OCI-LY1 (cell line): ENCODE results near the gene NTRK3.

Experiments used
- H2AFZ ChIP-seq: fragments of 200-600 bp; sonication (generic), shearing (Covaris generic); 2 replicates; pipeline ENCODE4 v1.6.0; 2014; ENCODE audit warnings: antibody characterized with exemption, mild to moderate bottlenecking, low read length
- H3F3A ChIP-seq: fragments of 200-600 bp; sonication (generic), shearing (Covaris generic); 2 replicates; pipeline ENCODE4 v1.6.0; 2014; ENCODE audit warnings: mild to moderate bottlenecking, antibody characterized with exemption, low read length, moderate library complexity; ENCODE audit not compliant: insufficient read depth
- H3K27ac ChIP-seq: fragments of 200-600 bp; sonication (generic); 2 replicates; pipeline ENCODE4 v1.5.1; 2014; ENCODE audit warnings: low read length, mixed run types, mild to moderate bottlenecking, low read depth; ENCODE audit not compliant: poor library complexity, severe bottlenecking
- H3K27me3 ChIP-seq: fragments of 200-600 bp; sonication (generic); 2 replicates; pipeline ENCODE4 v1.6.0; 2014; ENCODE audit warnings: antibody characterized with exemption, mild to moderate bottlenecking, low read length, moderate library complexity; ENCODE audit not compliant: insufficient read depth
- H3K36me3 ChIP-seq: fragments of 200-600 bp; sonication (generic); 2 replicates; pipeline ENCODE4 v1.6.1; 2014; ENCODE audit warnings: mild to moderate bottlenecking, antibody characterized with exemption, low read length, moderate library complexity, mixed read lengths; ENCODE audit not compliant: insufficient read depth
- H3K4me1 ChIP-seq: fragments of 200-600 bp; sonication (generic); 2 replicates; pipeline ENCODE4 v1.5.1; 2014; ENCODE audit warnings: mild to moderate bottlenecking, low read length, moderate library complexity; ENCODE audit not compliant: insufficient read depth, severe bottlenecking
- H3K4me2 ChIP-seq: fragments of 200-600 bp; sonication (generic), shearing (Covaris generic); 2 replicates; pipeline ENCODE4 v1.6.1; 2014; ENCODE audit warnings: low read length
- H3K4me3 ChIP-seq: fragments of 200-600 bp; sonication (generic); 2 replicates; pipeline ENCODE4 v1.5.1; 2014; ENCODE audit warnings: low read length, low read depth, mild to moderate bottlenecking, mixed read lengths; ENCODE audit not compliant: poor library complexity, severe bottlenecking
- H3K79me2 ChIP-seq: fragments of 200-600 bp; shearing (Covaris generic); 2 replicates; pipeline ENCODE4 v1.6.1; 2016; ENCODE audit warnings: mixed run types, low read length, mixed read lengths; ENCODE audit not compliant: insufficient read depth
- H3K9ac ChIP-seq: fragments of 200-600 bp; sonication (generic), shearing (Covaris generic); 2 replicates; pipeline ENCODE4 v1.6.1; 2014; ENCODE audit warnings: mild to moderate bottlenecking, low read length, mixed read lengths
- H3K9me2 ChIP-seq: fragments of 200-600 bp; sonication (generic), shearing (Covaris generic); 2 replicates; pipeline ENCODE4 v1.6.1; 2014; ENCODE audit warnings: low read depth, mild to moderate bottlenecking, low read length, mixed read lengths
- H3K9me3 ChIP-seq: fragments of 200-600 bp; shearing (Covaris generic); 2 replicates; pipeline ENCODE4 v1.6.1; 2014; ENCODE audit warnings: low read length, mixed read lengths
- H4K20me1 ChIP-seq: fragments of 200-600 bp; sonication (generic), shearing (Covaris generic); 2 replicates; pipeline ENCODE4 v1.6.0; 2016; ENCODE audit warnings: mild to moderate bottlenecking, low read length; ENCODE audit not compliant: insufficient read depth
- CTCF ChIP-seq: fragments of 200-600 bp; sonication (generic), shearing (Covaris generic); IDR thresholded peaks from 2 replicates; pipeline ENCODE4 v1.5.1; 2017; ENCODE audit warnings: mild to moderate bottlenecking, antibody characterized with exemption, low read length, moderate library complexity, mixed read lengths
- EZH2 ChIP-seq: fragments of 200-600 bp; sonication (generic), shearing (Covaris generic); IDR thresholded peaks from 2 replicates; pipeline ENCODE4 v1.8.0; 2017; ENCODE audit warnings: borderline replicate concordance, mixed run types, mild to moderate bottlenecking, antibody characterized with exemption, low read length, moderate library complexity, mixed read lengths

The NTRK3 gene

GRCh38 chr15:88118035-88118434, 138.5 kb downstream of the NTRK3 start:
- H3K79me2 ChIP-seq, result no peaks in the 10 kb centered on the region
- no peak overlapping the region for H3K4me2 ChIP-seq

GRCh38 chr15:88115486-88116152, 140.9 kb downstream of the NTRK3 start:
- H3K79me2 ChIP-seq, result no peaks in the 10 kb centered on the region
- no peaks in the 10 kb centered on the region for H3K9me3 ChIP-seq
- no peak overlapping the region for H3K27ac ChIP-seq
- no peak overlapping the region for H3K4me3 ChIP-seq
- no peak overlapping the region for H3K9ac ChIP-seq
- no peaks in the 10 kb centered on the region for H3K27me3 ChIP-seq
- H3K4me1 ChIP-seq, result no peaks in the 10 kb centered on the region
- H3K4me2 ChIP-seq, result no peak overlapping the region
- no peaks in the 10 kb centered on the region for H3F3A ChIP-seq
- no peaks in the 10 kb centered on the region for H3K9me2 ChIP-seq
- no peak for TF ChIP-seq EZH2
- no peak for TF ChIP-seq CTCF
- H2AFZ ChIP-seq, result no peak overlapping the region
- no peaks in the 10 kb centered on the region for H4K20me1 ChIP-seq
- H3K36me3 ChIP-seq, result no peaks in the 10 kb centered on the region

More at GRCh38 chr15:88118035-88118434, 138.5 kb downstream of the NTRK3 start:
- TF ChIP-seq CTCF (no peak), EZH2 (no peak)
- Histone ChIP-seq H3K9me3 (no peaks in the 10 kb centered on the region), H3K9me2 (no peaks in the 10 kb centered on the region), H3K27ac (no peak overlapping the region), H3K4me3 (no peak overlapping the region), H3F3A (no peaks in the 10 kb centered on the region), H4K20me1 (no peaks in the 10 kb centered on the region), H3K9ac (no peak overlapping the region), H3K27me3 (no peaks in the 10 kb centered on the region), H3K4me1 (no peaks in the 10 kb centered on the region), H2AFZ (no peak overlapping the region), H3K36me3 (no peaks in the 10 kb centered on the region)

GRCh38 chr15:88113613-88114308, 142.8 kb downstream of the NTRK3 start:
- H3F3A ChIP-seq, result no peaks in the 10 kb centered on the region
- H3K9me3 ChIP-seq, result no peaks in the 10 kb centered on the region
- no peak overlapping the region for H3K9ac ChIP-seq
- no peaks in the 10 kb centered on the region for H3K36me3 ChIP-seq
- TF ChIP-seq CTCF (no peak), EZH2 (no peak)
- no peak overlapping the region for H3K4me3 ChIP-seq
- H3K4me2 ChIP-seq, result no peak overlapping the region
- H2AFZ ChIP-seq, result no peak overlapping the region
- H3K79me2 ChIP-seq, result no peaks in the 10 kb centered on the region
- no peaks in the 10 kb centered on the region for H3K27me3 ChIP-seq
- no peaks in the 10 kb centered on the region for H3K4me1 ChIP-seq
- no peaks in the 10 kb centered on the region for H4K20me1 ChIP-seq
- no peak overlapping the region for H3K27ac ChIP-seq
- H3K9me2 ChIP-seq, result no peaks in the 10 kb centered on the region
